NT2/D1 (cell line): ENCODE measurements around the gene LRRC38.
A peak's percentile ranks its signal among the peaks of the same experiment; 100 is the strongest.

Experiments
- DNase-seq: peaks from one replicate; pipeline ENCODE4 v3.0.0-alpha.2; 2011; ENCODE audit warnings: low read depth, low spot score
- H3K27me3 ChIP-seq: 2 replicates; pipeline ENCODE4 v1.6.0; 2011; ENCODE audit warnings: mild to moderate bottlenecking; ENCODE audit not compliant: insufficient read length, insufficient read depth
- H3K36me3 ChIP-seq: 2 replicates; pipeline ENCODE4 v1.6.1; 2011; ENCODE audit warnings: mild to moderate bottlenecking, low read length, mixed read lengths; ENCODE audit not compliant: insufficient read depth, insufficient read length
- H3K4me1 ChIP-seq: 2 replicates; pipeline ENCODE4 v1.5.1; 2011; ENCODE audit not compliant: insufficient read depth, insufficient read length
- H3K4me3 ChIP-seq: 2 replicates; pipeline ENCODE4 v1.5.1; 2011; ENCODE audit warnings: low read depth; ENCODE audit not compliant: insufficient read length
- H3K9ac ChIP-seq: 2 replicates; pipeline ENCODE4 v1.6.0; 2011; ENCODE audit warnings: low read depth; ENCODE audit not compliant: insufficient read length
- H3K9me3 ChIP-seq: 2 replicates; pipeline ENCODE4 v1.5.1; 2011; ENCODE audit warnings: mild to moderate bottlenecking, low read length; ENCODE audit not compliant: insufficient read depth
- SUZ12 ChIP-seq: IDR thresholded peaks from 2 replicates; pipeline ENCODE4 v1.6.1; 2011; ENCODE audit not compliant: insufficient read length, insufficient read depth; ENCODE audit errors: extremely low read depth
- YY1 ChIP-seq: IDR thresholded peaks from 2 replicates; pipeline ENCODE4 v1.6.1; 2011; ENCODE audit not compliant: insufficient read length, insufficient read depth
- ZNF274 ChIP-seq: IDR thresholded peaks from 2 replicates; pipeline ENCODE4 v1.6.1; 2011; ENCODE audit warnings: mild to moderate bottlenecking, low read depth, low read length

The LRRC38 gene

GRCh38 chr1:13517193-13517812, 3.5 kb upstream of the LRRC38 start:
- H3K36me3 ChIP-seq, result no peaks in the 10 kb centered on the region
- H3K4me1 ChIP-seq, result no peaks in the 10 kb centered on the region
- H3K9ac ChIP-seq, result no peak overlapping the region
- DNase-seq, result no peak
- H3K27me3 ChIP-seq, result peaks cover 60% of the 10 kb centered on the region
- no peaks in the 10 kb centered on the region for H3K9me3 ChIP-seq
- no peak overlapping the region for H3K4me3 ChIP-seq
- TF ChIP-seq ZNF274 (no peak), YY1 (no peak), SUZ12 (no peak)

GRCh38 chr1:13516606-13517005, 2.8 kb upstream of the LRRC38 start:
- H3K4me3 ChIP-seq, result no peak overlapping the region
- no peaks in the 10 kb centered on the region for H3K9me3 ChIP-seq
- no peak for DNase-seq
- TF ChIP-seq YY1 (no peak), ZNF274 (no peak), SUZ12 (no peak)
- no peaks in the 10 kb centered on the region for H3K36me3 ChIP-seq
- no peaks in the 10 kb centered on the region for H3K4me1 ChIP-seq
- H3K9ac ChIP-seq, result no peak overlapping the region
- peaks cover 67% of the 10 kb centered on the region for H3K27me3 ChIP-seq

GRCh38 chr1:13514821-13515220, 1.0 kb upstream of the LRRC38 start:
- Histone ChIP-seq H3K9me3 (no peaks in the 10 kb centered on the region), H3K36me3 (no peaks in the 10 kb centered on the region), H3K27me3 (peaks cover 81% of the 10 kb centered on the region)

GRCh38 chr1:13513063-13513894, 524 bp downstream of the LRRC38 start:
- Histone ChIP-seq H3K9ac (peak overlapping the region; percentile 23), H3K36me3 (no peaks in the 10 kb centered on the region), H3K4me1 (no peaks in the 10 kb centered on the region), H3K4me3 (peak overlapping the region; percentile 40), H3K27me3 (peaks cover 89% of the 10 kb centered on the region), H3K9me3 (no peaks in the 10 kb centered on the region)
- TF ChIP-seq SUZ12 (peak; percentile 75), ZNF274 (no peak), YY1 (no peak)
- no peak for DNase-seq

More at GRCh38 chr1:13514821-13515220, 1.0 kb upstream of the LRRC38 start:
- TF ChIP-seq YY1 (no peak), SUZ12 (no peak), ZNF274 (no peak)
- Histone ChIP-seq H3K9ac (no peak overlapping the region), H3K4me3 (no peak overlapping the region), H3K4me1 (no peaks in the 10 kb centered on the region)
- DNase-seq, result no peak

GRCh38 chr1:13512472-13512871, 1.3 kb downstream of the LRRC38 start:
- peak overlapping the region; percentile 1 for H3K9ac ChIP-seq
- peak overlapping the region; percentile 40 for H3K4me3 ChIP-seq
- no peaks in the 10 kb centered on the region for H3K4me1 ChIP-seq
- no peak for DNase-seq
- H3K9me3 ChIP-seq, result no peaks in the 10 kb centered on the region
- H3K36me3 ChIP-seq, result no peaks in the 10 kb centered on the region
- peaks cover 82% of the 10 kb centered on the region for H3K27me3 ChIP-seq
- TF ChIP-seq SUZ12 (no peak), YY1 (no peak), ZNF274 (no peak)

GRCh38 chr1:13510499-13510898, 3.3 kb downstream of the LRRC38 start:
- TF ChIP-seq SUZ12 (no peak), YY1 (no peak), ZNF274 (no peak)
- Histone ChIP-seq H3K9me3 (no peaks in the 10 kb centered on the region), H3K4me3 (no peak overlapping the region), H3K27me3 (peaks cover 67% of the 10 kb centered on the region), H3K4me1 (no peaks in the 10 kb centered on the region), H3K36me3 (no peaks in the 10 kb centered on the region), H3K9ac (no peak overlapping the region)
- no peak for DNase-seq

- H3K36me3 ChIP-seq, result no peaks in the 10 kb centered on the region
- no peaks in the 10 kb centered on the region for H3K9me3 ChIP-seq
- TF ChIP-seq ZNF274 (no peak), YY1 (no peak)
- no peak overlapping the region for H3K4me3 ChIP-seq
- H3K9ac ChIP-seq, result no peak overlapping the region
- H3K27me3 ChIP-seq, result peaks cover 35% of the 10 kb centered on the region
- DNase-seq, result no peak
- H3K4me1 ChIP-seq, result peaks cover 3% of the 10 kb centered on the region
Measured at GRCh38 chr1:13507075-13507474, 6.7 kb downstream of the LRRC38 start.
